Gastrocnemius medialis (tissue), 4 donors: ENCODE measurements around the gene ASL.
"Not testable (repeated sequence)": the region's sequence is repeated elsewhere in the genome, so short reads cannot be mapped to it uniquely, and the experiment has no call there.

Experiments
- CTCF ChIP-seq, 5 experiments: fragments of 450-650 bp in 3 of 5; fragments of 200-600 bp in 2 of 5; sonication (generic) in 2 of 5; IDR thresholded peaks in 4 of 5; conservative IDR thresholded peaks in 1 of 5; 1 replicate in 4 of 5; 2 replicates in 1 of 5; pipeline ENCODE4 v1.5.1; 2016 to 2019; ENCODE audit warnings: antibody characterized with exemption in 5 of 5, mild to moderate bottlenecking in 3 of 5, moderate library complexity in 3 of 5
- POLR2A ChIP-seq, 2 donors: fragments of 450-650 bp; IDR thresholded peaks; one replicate each; pipeline ENCODE4 v1.6.1; 2017; ENCODE audit warnings: antibody characterized with exemption in 2 of 2, mild to moderate bottlenecking in 2 of 2, moderate library complexity in 2 of 2

DNA sequence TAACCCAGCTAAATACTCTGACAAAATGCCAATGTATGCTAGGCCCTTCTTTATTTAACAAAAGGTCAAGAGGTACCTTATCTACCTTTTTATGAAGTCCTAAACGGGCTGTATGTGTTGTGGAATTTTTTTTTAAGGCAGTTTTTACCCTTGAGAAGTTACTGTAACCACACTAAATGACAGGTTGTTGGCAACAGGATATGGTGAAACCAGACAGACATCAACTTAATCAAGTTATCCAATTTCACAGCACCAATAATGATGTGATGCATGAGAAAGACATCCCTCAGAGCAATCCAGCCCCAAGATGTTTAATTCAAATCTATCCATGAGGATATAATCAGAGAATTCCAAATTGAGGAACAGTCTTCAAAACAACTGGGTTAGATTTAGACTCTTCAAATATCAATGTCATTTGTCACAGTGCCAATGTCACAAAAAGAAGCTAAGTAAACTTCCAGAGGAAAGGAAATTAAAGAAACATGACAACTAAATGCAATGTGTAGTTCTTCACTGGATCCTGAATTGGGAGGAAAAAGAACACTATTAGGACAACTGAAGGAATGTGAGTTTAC is 41.1 kb upstream of the ASL start:
- not testable (repeated sequence) for TF ChIP-seq CTCF (IDR thresholded peaks at IDR 0.05 in 4 of 5, conservative IDR thresholded peaks at IDR 0.05 in 1 of 5); POLR2A (IDR thresholded peaks at IDR 0.05)
